Fibroblast of pulmonary artery (primary cell): ENCODE measurements around the gene SPATS2L.
A peak's percentile ranks its signal among the peaks of the same experiment; 100 is the strongest.

Source experiments
- DNase-seq: peaks from one replicate; pipeline ENCODE4 v3.0.0-alpha.2; 2010; ENCODE audit warnings: low read depth
- H3K4me3 ChIP-seq: replicated peaks from 2 replicates; pipeline ENCODE4 v1.5.1; 2011; ENCODE audit warnings: low read depth, mild to moderate bottlenecking, control low read depth, low read length, moderate library complexity
- CTCF ChIP-seq: IDR thresholded peaks from 2 replicates; pipeline ENCODE4 v1.5.1; 2011; ENCODE audit warnings: mild to moderate bottlenecking, control low read depth, low read length, inconsistent platforms; ENCODE audit errors: missing control alignments

Gene SPATS2L

DNA sequence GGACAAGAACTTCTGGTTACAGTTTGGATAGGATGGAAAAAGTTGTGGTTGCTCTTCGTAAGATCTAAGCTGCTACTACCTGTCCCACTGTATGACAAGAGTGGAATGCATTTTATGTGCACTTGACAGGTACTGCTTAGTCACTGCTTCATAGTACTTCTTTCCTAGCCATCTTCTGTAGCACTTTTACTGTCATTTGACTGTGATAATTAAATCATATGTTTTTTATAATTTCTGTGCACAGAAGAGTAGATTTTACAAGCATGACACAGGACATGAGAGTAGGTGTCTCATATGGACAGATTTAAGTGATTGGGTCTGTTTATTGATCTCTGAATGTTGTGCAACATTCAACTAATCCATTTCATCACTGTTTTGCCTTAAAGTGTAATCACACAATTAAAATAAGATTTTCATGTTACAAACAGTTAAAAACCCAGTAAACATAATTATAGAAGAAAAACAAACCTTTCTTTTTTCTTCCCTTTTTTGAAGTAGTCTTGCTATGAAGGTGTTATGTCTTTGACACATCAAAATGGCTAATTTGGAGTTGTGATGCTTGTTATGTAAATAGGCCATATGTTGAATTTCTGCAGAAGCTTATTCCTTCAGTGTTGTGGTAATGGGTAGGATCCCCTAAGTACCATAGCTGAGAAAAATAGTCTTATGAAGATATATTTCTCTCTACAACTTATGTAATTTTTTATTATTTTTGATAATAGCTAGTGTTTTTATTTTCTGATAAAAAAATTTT, 3.0 kb downstream of the SPATS2L start:
- DNase-seq = no peak
- no peak for TF ChIP-seq CTCF
- H3K4me3 ChIP-seq = peak overlapping the region; percentile 63

- no peak overlapping the region for H3K4me3 ChIP-seq
- TF ChIP-seq CTCF = no peak
These were observed 4.1 kb downstream of the SPATS2L start for GRCh38 chr2:200310545-200310971.

GRCh38 chr2:200311139-200311538, 4.6 kb downstream of the SPATS2L start:
- DNase-seq = no peak
- H3K4me3 ChIP-seq = no peak overlapping the region
- TF ChIP-seq CTCF = no peak

More at GRCh38 chr2:200310545-200310971, 4.1 kb downstream of the SPATS2L start:
- peak; percentile 47 for DNase-seq

DNA sequence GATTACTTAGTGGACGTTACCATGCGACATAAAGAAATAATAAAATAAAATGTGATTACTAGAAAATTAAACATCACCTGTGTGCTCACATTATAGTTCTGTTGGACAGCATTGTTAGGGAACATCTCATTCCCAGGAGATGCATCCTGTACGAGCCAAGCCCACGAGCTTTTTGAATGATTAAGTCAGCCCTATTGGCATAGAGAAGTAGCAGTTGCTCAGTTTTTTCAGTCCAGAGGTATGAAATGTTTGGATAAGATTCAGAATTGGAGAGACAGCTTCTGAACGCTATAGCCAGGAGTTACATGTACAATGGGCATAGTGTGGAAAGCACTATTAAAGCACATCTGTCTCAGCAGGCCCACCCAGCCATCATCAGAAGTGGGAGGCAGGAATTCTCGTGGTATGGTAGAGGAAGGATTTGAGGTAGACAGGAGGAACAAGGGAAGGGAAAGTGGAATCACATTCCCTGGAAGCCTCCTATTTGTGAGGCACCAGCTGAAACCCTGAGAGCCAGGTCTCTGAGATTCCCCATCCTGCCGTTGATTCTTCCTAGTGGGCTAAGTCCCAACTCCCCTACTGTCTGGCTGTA, 8.6 kb downstream of the SPATS2L start:
- DNase-seq = peak; percentile 20
- no peak for TF ChIP-seq CTCF
- H3K4me3 ChIP-seq = no peak overlapping the region

DNA sequence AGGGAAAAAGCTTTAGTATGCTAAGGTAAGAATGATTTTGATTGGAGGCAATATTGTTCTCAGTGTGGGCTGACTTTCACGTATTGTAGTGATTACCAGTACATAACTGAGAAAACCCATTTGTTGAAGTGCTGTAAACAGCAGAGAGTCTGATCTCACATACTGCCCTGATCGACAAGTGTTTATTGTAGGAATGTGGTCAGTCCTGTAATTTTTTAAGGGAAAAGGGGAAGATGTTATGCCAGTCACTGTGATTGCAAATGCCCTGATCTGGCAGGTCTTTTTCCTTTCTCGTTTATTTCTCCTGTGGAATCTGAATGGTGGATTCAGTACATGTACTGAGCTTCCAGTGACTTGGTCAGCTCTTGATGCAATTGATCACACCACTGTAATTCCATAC, 11.5 kb downstream of the SPATS2L start:
- no peak overlapping the region for H3K4me3 ChIP-seq
- DNase-seq = no peak
- TF ChIP-seq CTCF = no peak

GRCh38 chr2:200318940-200319435, 12.5 kb downstream of the SPATS2L start:
- no peak overlapping the region for H3K4me3 ChIP-seq
- no peak for DNase-seq
- TF ChIP-seq CTCF = no peak
